ENCODE results near the gene SAP25.

The SAP25 gene

DNA sequence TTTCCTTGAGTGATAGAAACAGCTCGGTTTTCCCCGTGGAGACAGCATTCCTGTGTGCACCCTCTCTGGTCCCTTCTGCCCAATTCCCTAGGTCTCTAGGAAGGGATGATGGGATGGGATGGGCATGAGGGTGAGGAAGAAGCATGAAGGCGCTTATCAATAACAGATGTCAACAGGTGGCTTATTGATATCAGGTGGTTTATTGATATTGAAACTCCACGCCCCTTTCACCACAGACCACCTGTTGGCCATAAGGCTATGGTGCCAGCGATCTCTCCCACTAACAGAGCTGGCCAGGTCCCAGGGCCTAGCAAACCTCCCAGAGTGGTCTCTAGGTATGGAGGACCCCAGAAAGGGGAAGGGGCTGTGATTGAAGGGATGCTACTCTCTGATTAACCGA lies 46.5 kb upstream of the SAP25 start:
- Histone ChIP-seq H3K79me2 (ENCODE audit: control insufficient read depth, low read length) (no peaks in the 10 kb centered on the region), H3K36me3 (ENCODE audit: control insufficient read depth, low read length) (no peaks in the 10 kb centered on the region), H3K27me3 (ENCODE audit: control insufficient read depth, low read length) (peaks cover 22% of the 10 kb centered on the region), H3K4me1 (ENCODE audit: control insufficient read depth, low read length) (no peaks in the 10 kb centered on the region), H3K27ac (ENCODE audit: low read depth, low read length) (no peak overlapping the region), H3F3A (ENCODE audit: control insufficient read depth, insufficient read depth) (peaks cover 4% of the 10 kb centered on the region; the same call in 1 of the 2 replicates), H3K4me2 (ENCODE audit: low read length) (no peak overlapping the region), H3K9me2 (replicated peaks; ENCODE audit: control insufficient read depth, low read length) (no peaks in the 10 kb centered on the region), H3K4me3 (ENCODE audit: low read length) (no peak overlapping the region), H4K20me1 (ENCODE audit: control insufficient read depth, insufficient read depth, low read depth, low read length) (no peaks in the 10 kb centered on the region), H3K9me3 (ENCODE audit: control insufficient read depth, insufficient read depth, low read length) (no peaks in the 10 kb centered on the region)
- no peak for TF ChIP-seq EZH2phosphoT487 (IDR thresholded peaks at IDR 0.05; ENCODE audit: borderline replicate concordance, low read length)
- TF ChIP-seq, protein P1, sequence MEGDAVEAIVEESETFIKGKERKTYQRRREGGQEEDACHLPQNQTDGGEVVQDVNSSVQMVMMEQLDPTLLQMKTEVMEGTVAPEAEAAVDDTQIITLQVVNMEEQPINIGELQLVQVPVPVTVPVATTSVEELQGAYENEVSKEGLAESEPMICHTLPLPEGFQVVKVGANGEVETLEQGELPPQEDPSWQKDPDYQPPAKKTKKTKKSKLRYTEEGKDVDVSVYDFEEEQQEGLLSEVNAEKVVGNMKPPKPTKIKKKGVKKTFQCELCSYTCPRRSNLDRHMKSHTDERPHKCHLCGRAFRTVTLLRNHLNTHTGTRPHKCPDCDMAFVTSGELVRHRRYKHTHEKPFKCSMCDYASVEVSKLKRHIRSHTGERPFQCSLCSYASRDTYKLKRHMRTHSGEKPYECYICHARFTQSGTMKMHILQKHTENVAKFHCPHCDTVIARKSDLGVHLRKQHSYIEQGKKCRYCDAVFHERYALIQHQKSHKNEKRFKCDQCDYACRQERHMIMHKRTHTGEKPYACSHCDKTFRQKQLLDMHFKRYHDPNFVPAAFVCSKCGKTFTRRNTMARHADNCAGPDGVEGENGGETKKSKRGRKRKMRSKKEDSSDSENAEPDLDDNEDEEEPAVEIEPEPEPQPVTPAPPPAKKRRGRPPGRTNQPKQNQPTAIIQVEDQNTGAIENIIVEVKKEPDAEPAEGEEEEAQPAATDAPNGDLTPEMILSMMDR (IDR thresholded peaks at IDR 0.05; ENCODE audit: low read depth, low read length, poor library complexity, severe bottlenecking): no peak

DNA sequence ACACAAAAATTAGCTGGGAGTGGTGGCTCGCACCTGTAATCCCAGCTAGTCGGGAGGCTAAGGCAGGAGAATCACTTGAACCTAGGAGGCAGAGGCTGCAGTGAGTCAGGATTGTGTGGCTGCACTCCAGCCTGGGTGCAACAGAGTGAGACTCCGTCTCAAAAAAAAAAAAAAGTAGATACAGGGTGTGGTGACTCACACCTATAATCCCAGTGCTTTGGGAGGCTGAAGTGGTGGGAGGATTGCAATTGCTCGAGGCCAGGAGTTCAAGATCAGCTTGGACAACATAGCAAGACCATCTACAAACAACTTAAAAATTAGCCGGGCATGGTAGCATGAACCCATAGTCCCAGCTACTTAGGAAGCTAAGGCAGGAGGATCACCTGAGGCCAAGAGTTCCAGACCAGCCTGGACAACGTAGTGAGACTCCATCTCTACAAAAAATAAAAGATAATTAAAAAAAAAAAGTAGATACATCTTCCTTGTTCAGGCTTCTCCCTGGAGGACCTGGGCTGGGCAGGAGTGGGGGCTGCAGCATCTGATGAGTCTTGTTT lies 40.7 kb upstream of the SAP25 start:
- Histone ChIP-seq H3K4me2 (ENCODE audit: low read length) (no peak overlapping the region), H3K4me1 (ENCODE audit: control insufficient read depth, low read length) (peaks cover 11% of the 10 kb centered on the region), H4K20me1 (ENCODE audit: control insufficient read depth, insufficient read depth, low read depth, low read length) (no peaks in the 10 kb centered on the region), H3K27ac (ENCODE audit: low read depth, low read length) (no peak overlapping the region), H3K36me3 (ENCODE audit: control insufficient read depth, low read length) (no peaks in the 10 kb centered on the region), H3K4me3 (ENCODE audit: low read length) (no peak overlapping the region), H3K27me3 (ENCODE audit: control insufficient read depth, low read length) (peaks cover 28% of the 10 kb centered on the region), H3F3A (ENCODE audit: control insufficient read depth, insufficient read depth) (peaks cover 6% of the 10 kb centered on the region), H3K79me2 (ENCODE audit: control insufficient read depth, low read length) (no peaks in the 10 kb centered on the region), H3K9me2 (replicated peaks; ENCODE audit: control insufficient read depth, low read length) (no peaks in the 10 kb centered on the region), H3K9me3 (ENCODE audit: control insufficient read depth, insufficient read depth, low read length) (no peaks in the 10 kb centered on the region)
- TF ChIP-seq, protein P1 (IDR thresholded peaks at IDR 0.05; ENCODE audit: low read depth, low read length, poor library complexity, severe bottlenecking): no peak
- no peak for TF ChIP-seq EZH2phosphoT487 (IDR thresholded peaks at IDR 0.05; ENCODE audit: borderline replicate concordance, low read length)

- H3K4me3 ChIP-seq (ENCODE audit: low read length): peak overlapping the region; percentile 76; the same call in 1 of the 2 replicates
- H3K79me2 ChIP-seq (ENCODE audit: control insufficient read depth, low read length): no peaks in the 10 kb centered on the region
- no peak for TF ChIP-seq EZH2phosphoT487 (IDR thresholded peaks at IDR 0.05; ENCODE audit: borderline replicate concordance, low read length)
- TF ChIP-seq, protein P1 (IDR thresholded peaks at IDR 0.05; ENCODE audit: low read depth, low read length, poor library complexity, severe bottlenecking): no peak
These were observed 39.9 kb upstream of the SAP25 start for GRCh38 chr7:100613412-100614175.

More at GRCh38 chr7:100613412-100614175, 39.9 kb upstream of the SAP25 start:
- H3K27ac ChIP-seq (ENCODE audit: low read depth, low read length): no peak overlapping the region
- H3K36me3 ChIP-seq (ENCODE audit: control insufficient read depth, low read length): no peaks in the 10 kb centered on the region
- peaks cover 28% of the 10 kb centered on the region for H3K27me3 ChIP-seq (ENCODE audit: control insufficient read depth, low read length)
- H3F3A ChIP-seq (ENCODE audit: control insufficient read depth, insufficient read depth): peaks cover 6% of the 10 kb centered on the region
- no peaks in the 10 kb centered on the region for H4K20me1 ChIP-seq (ENCODE audit: control insufficient read depth, insufficient read depth, low read depth, low read length)
- peaks cover 11% of the 10 kb centered on the region for H3K4me1 ChIP-seq (ENCODE audit: control insufficient read depth, low read length)
- no peaks in the 10 kb centered on the region for H3K9me2 ChIP-seq (replicated peaks; ENCODE audit: control insufficient read depth, low read length)
- no peaks in the 10 kb centered on the region for H3K9me3 ChIP-seq (ENCODE audit: control insufficient read depth, insufficient read depth, low read length)
- H3K4me2 ChIP-seq (ENCODE audit: low read length): peak overlapping the region; percentile 81

Data from DOHH2 (cell line).